Measurements from ENCODE around the gene HEATR1. TPM values are rescaled to one million over a fixed set of nuclear protein-coding genes. Genes with fewer than 3 reads are reported as not detected.

Gene HEATR1
- total RNA-seq, 4 donors from 2014 or later, result 23.0 to 37.5 (median 25.5) TPM

GRCh38 chr1:236568285-236568894 is 35.9 kb downstream of the HEATR1 start:
- H3K36me3 ChIP-seq, result peaks cover 60 to 69% of the 10 kb centered on the region in 2 donors
- no peak for DNase-seq
- no peaks in the 10 kb centered on the region for H3K27me3 ChIP-seq
- H3K9me3 ChIP-seq, result no peaks in the 10 kb centered on the region
- intact Hi-C loops (cut with DNase I), result no loop called here
- no peak for TF ChIP-seq CTCF (IDR thresholded peaks at IDR 0.05)
- no peak for TF ChIP-seq POLR2A (IDR thresholded peaks at IDR 0.05)
- H3K4me1 ChIP-seq, result no peaks in the 10 kb centered on the region
- no peak overlapping the region for H3K4me3 ChIP-seq (replicated peaks in 1 of 3)
- 90 to 91% methylated on average over 2 of the region's 2 CpGs for WGBS, 2 donors
- no peak overlapping the region for H3K27ac ChIP-seq

DNA sequence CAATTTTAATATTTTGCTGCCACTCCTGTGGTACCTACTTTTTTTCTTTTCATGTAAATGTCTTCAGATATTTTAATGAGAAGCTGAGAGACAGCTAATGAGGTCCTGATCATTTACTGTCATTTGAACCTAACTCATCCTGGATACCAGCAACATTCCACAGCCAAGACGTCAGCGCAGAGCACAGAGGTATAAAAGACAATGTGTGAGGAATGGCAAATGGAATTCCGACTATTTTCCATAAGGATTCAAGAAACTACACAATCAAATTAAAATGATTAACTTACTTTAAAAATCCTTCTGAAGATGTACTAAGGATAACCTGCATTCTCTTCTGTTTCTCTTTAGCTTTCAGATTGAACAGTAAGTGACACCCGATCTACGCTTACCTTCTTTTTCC is 38.8 kb downstream of the HEATR1 start:
- peaks cover 46 to 49% of the 10 kb centered on the region in 2 donors for H3K36me3 ChIP-seq

GRCh38 chr1:236561976-236562375 is 42.3 kb downstream of the HEATR1 start:
- 74 to 82% methylated on average over 2 of the region's 2 CpGs for WGBS, 2 donors
- Histone ChIP-seq H3K9me3 (no peaks in the 10 kb centered on the region), H3K36me3 (peaks cover 62 to 66% of the 10 kb centered on the region in 2 donors), H3K4me1 (no peaks in the 10 kb centered on the region), H3K4me3 (replicated peaks in 1 of 3) (no peak overlapping the region), H3K27ac (no peak overlapping the region), H3K27me3 (no peaks in the 10 kb centered on the region)
- TF ChIP-seq CTCF (IDR thresholded peaks at IDR 0.05) (no peak), POLR2A (IDR thresholded peaks at IDR 0.05) (no peak)
- intact Hi-C loops (cut with DNase I), result no loop called here
- DNase-seq, result no peak

More for the DNA sequence above, 38.8 kb downstream of the HEATR1 start:
- Histone ChIP-seq H3K27me3 (no peaks in the 10 kb centered on the region), H3K4me3 (replicated peaks in 1 of 3) (no peak overlapping the region), H3K9me3 (no peaks in the 10 kb centered on the region), H3K4me1 (no peaks in the 10 kb centered on the region), H3K27ac (no peak overlapping the region)
- no peak for TF ChIP-seq CTCF (IDR thresholded peaks at IDR 0.05)
- TF ChIP-seq POLR2A (IDR thresholded peaks at IDR 0.05), result no peak
- no peak for DNase-seq
- 96% methylated on average over 5 of the region's 5 CpGs for WGBS, 2 donors
- intact Hi-C loops (cut with DNase I), result no loop called here

DNA sequence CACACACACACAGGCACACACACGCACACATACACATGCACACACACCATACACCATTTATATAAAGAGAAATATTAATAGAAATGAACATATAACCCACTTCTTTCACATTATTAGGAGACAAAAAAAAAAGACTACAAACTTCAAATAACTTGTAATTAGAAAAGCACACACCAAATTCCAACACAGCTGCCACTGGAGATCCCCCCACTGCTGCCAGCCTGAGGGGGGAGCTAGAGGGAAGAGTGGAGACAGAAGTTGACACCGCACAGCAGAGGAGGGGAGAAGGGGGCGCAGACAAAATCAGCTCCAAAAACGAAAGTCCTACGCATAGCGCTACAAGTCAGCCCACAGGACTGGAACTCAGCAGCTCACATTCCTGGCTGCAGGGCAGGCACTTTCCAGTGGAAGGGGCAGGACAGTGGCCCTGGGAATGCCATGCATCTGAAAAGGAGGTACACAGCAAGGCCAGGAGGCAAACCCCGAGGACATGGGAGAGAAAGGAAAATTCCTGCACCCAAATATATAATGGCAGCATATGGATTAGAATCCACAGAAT is 44.0 kb downstream of the HEATR1 start:
- Histone ChIP-seq H3K4me1 (no peaks in the 10 kb centered on the region), H3K27ac (no peak overlapping the region), H3K36me3 (peaks cover 62 to 68% of the 10 kb centered on the region in 2 donors), H3K4me3 (replicated peaks in 1 of 3) (no peak overlapping the region), H3K9me3 (no peaks in the 10 kb centered on the region), H3K27me3 (no peaks in the 10 kb centered on the region)
- intact Hi-C loops (cut with DNase I), result no loop called here
- no peak for DNase-seq
- no peak for TF ChIP-seq POLR2A (IDR thresholded peaks at IDR 0.05)
- TF ChIP-seq CTCF (IDR thresholded peaks at IDR 0.05), result no peak
- WGBS, 2 donors, result 91 to 95% methylated on average over 7 of the region's 7 CpGs

GRCh38 chr1:236558846-236559245 is 45.5 kb downstream of the HEATR1 start:
- no peak overlapping the region for H3K4me3 ChIP-seq (replicated peaks in 1 of 3)
- H3K36me3 ChIP-seq, result peaks cover 64 to 68% of the 10 kb centered on the region in 2 donors
- no peaks in the 10 kb centered on the region for H3K4me1 ChIP-seq
- H3K27me3 ChIP-seq, result no peaks in the 10 kb centered on the region
- H3K27ac ChIP-seq, result no peak overlapping the region
- TF ChIP-seq POLR2A (IDR thresholded peaks at IDR 0.05) (no peak), CTCF (IDR thresholded peaks at IDR 0.05) (no peak)
- WGBS, 2 donors, result 98 to 99% methylated on average over 3 of the region's 3 CpGs
- intact Hi-C loops (cut with DNase I), result no loop called here
- no peak for DNase-seq
- H3K9me3 ChIP-seq, result no peaks in the 10 kb centered on the region

Measured in thyroid gland (tissue), 4 donors.